Upper lobe of left lung (tissue), 4 donors: Measurements from ENCODE around the gene AANAT.

Experiments used
- POLR2A ChIP-seq, 4 donors: fragments of 450-650 bp; IDR thresholded peaks; one replicate each; pipeline ENCODE4 v1.5.1; 2016 to 2017; ENCODE audit warnings: antibody characterized with exemption in 4 of 4, mild to moderate bottlenecking in 2 of 4
- TF ChIP-seq, protein P1 (sequence below), 6 experiments: fragments of 450-650 bp in 4 of 6; fragments of 200-600 bp in 2 of 6; sonication (generic) in 2 of 6; IDR thresholded peaks; one replicate each; pipeline ENCODE4 v1.5.1; 2016 to 2019; ENCODE audit warnings: antibody characterized with exemption in 6 of 6

DNA sequence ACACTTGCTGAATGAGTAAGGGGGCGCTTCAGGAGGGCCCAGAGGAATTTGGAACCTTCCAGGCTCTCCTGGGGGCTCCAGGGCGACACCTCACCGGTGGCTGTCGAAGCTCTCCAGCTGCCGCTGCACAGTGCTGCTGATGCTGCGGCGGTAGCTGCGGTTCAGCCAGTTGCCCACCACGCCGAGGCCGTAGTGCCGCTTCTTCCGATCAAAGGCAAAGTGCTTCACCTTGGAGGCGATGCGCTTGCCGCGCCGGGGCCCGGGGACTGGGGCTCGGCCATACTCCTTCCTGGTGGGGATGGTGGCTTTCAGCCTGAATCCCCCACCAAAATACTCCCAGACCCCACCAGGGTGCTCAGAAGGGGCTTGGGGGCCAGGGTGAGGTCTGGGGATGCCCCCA, 9.3 kb downstream of the AANAT start:
- TF ChIP-seq, protein P1, sequence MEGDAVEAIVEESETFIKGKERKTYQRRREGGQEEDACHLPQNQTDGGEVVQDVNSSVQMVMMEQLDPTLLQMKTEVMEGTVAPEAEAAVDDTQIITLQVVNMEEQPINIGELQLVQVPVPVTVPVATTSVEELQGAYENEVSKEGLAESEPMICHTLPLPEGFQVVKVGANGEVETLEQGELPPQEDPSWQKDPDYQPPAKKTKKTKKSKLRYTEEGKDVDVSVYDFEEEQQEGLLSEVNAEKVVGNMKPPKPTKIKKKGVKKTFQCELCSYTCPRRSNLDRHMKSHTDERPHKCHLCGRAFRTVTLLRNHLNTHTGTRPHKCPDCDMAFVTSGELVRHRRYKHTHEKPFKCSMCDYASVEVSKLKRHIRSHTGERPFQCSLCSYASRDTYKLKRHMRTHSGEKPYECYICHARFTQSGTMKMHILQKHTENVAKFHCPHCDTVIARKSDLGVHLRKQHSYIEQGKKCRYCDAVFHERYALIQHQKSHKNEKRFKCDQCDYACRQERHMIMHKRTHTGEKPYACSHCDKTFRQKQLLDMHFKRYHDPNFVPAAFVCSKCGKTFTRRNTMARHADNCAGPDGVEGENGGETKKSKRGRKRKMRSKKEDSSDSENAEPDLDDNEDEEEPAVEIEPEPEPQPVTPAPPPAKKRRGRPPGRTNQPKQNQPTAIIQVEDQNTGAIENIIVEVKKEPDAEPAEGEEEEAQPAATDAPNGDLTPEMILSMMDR (IDR thresholded peaks at IDR 0.05), result no peak
- TF ChIP-seq POLR2A (IDR thresholded peaks at IDR 0.05), result no peak
